WTC11 (cell line): ENCODE results near the gene KPNA3. TPM values are rescaled to one million over a fixed set of nuclear protein-coding genes. Genes with fewer than 3 reads are reported as not detected.

Source experiments
- ATAC-seq: fragments of 200-7000 bp; cut with Tn5 transposase; 2 replicates; pipeline ENCODE4 v1.10.0; 2021; ENCODE audit warnings: mild to moderate bottlenecking, moderate library complexity
- CTCF ChIA-PET: fragments of 300-600 bp; sonication (Branson Sonifier 250); formaldehyde crosslinking; loops from one replicate; lab custom pipeline; 2021; ENCODE audit warnings: antibody characterized with exemption; lab: Charles Lee
- POLR2A ChIA-PET: fragments of 350-600 bp; sonication (Branson Sonifier 250); formaldehyde crosslinking; loops from one replicate; lab custom pipeline; 2021; ENCODE audit warnings: antibody characterized with exemption; lab: Charles Lee
- DNase-seq: peaks from one replicate; pipeline ENCODE4 v3.0.0; 2021; ENCODE audit warnings: low spot score
- H3K27ac Mint-ChIP-seq: 2 replicates; pipeline ENCODE4 v1.8.0; 2021; ENCODE audit warnings: mixed read lengths
- H3K27me3 Mint-ChIP-seq: 2 replicates; pipeline ENCODE4 v1.8.0; 2021; ENCODE audit warnings: low read depth, mild to moderate bottlenecking, moderate library complexity, mixed read lengths
- H3K36me3 Mint-ChIP-seq: 2 replicates; pipeline ENCODE4 v1.8.0; 2021; ENCODE audit warnings: mixed read lengths
- H3K4me1 Mint-ChIP-seq: 2 replicates; pipeline ENCODE4 v1.8.0; 2022; ENCODE audit warnings: mixed read lengths
- H3K4me3 Mint-ChIP-seq: 2 replicates; pipeline ENCODE4 v1.8.0; 2021; ENCODE audit warnings: mild to moderate bottlenecking, moderate library complexity, mixed read lengths
- H3K9me3 Mint-ChIP-seq: 2 replicates; pipeline ENCODE4 v1.8.0; 2021; ENCODE audit warnings: mixed read lengths
- AFF4 ChIP-seq: sonication (generic); formaldehyde crosslinking; IDR thresholded peaks from 2 replicates; pipeline ENCODE4 v1.8.1; 2023; ENCODE audit warnings: mild to moderate bottlenecking, missing genetic modification reagents, borderline replicate concordance
- ATF2 ChIP-seq: sonication (generic); formaldehyde crosslinking; IDR thresholded peaks from 2 replicates; pipeline ENCODE4 v1.8.1; 2022; ENCODE audit warnings: low read depth, missing genetic modification reagents, borderline replicate concordance
- ELF4 ChIP-seq: sonication (generic); formaldehyde crosslinking; IDR thresholded peaks from 2 replicates; pipeline ENCODE4 v1.8.1; 2022; ENCODE audit warnings: low read depth, mild to moderate bottlenecking, moderate library complexity, missing genetic modification reagents
- FOXJ3 ChIP-seq: sonication (generic); formaldehyde crosslinking; IDR thresholded peaks from 2 replicates; pipeline ENCODE4 v1.9.0; 2021; ENCODE audit warnings: missing genetic modification reagents, mild to moderate bottlenecking, borderline replicate concordance
- GABPB1 ChIP-seq: sonication (generic); formaldehyde crosslinking; IDR thresholded peaks from 2 replicates; pipeline ENCODE4 v1.8.1; 2023; ENCODE audit warnings: mild to moderate bottlenecking, missing genetic modification reagents
- NFYB ChIP-seq: sonication (generic); formaldehyde crosslinking; conservative IDR thresholded peaks from 2 replicates; pipeline ENCODE4 v1.8.0; 2022; ENCODE audit warnings: low read depth, missing genetic modification reagents
- NR1H2 ChIP-seq: sonication (generic); formaldehyde crosslinking; IDR thresholded peaks from 2 replicates; pipeline ENCODE4 v1.9.0; 2021; ENCODE audit warnings: mild to moderate bottlenecking, moderate library complexity, missing genetic modification reagents
- NR2C2 ChIP-seq: sonication (generic); formaldehyde crosslinking; IDR thresholded peaks from 2 replicates; pipeline ENCODE4 v1.8.0; 2022; ENCODE audit warnings: mild to moderate bottlenecking, missing genetic modification reagents
- OVOL2 ChIP-seq: fragments of 250-450 bp; sonication (Bioruptor Pico); IDR thresholded peaks from 2 replicates; pipeline ENCODE4 v1.9.0; 2021; ENCODE audit warnings: mild to moderate bottlenecking, borderline replicate concordance
- PRRX2 ChIP-seq: fragments of 250-450 bp; sonication (Bioruptor Pico); IDR thresholded peaks from 2 replicates; pipeline ENCODE4 v1.8.0; 2021; ENCODE audit warnings: mild to moderate bottlenecking
- RELA ChIP-seq: sonication (generic); formaldehyde crosslinking; IDR thresholded peaks from 2 replicates; pipeline ENCODE4 v1.8.1; 2022; ENCODE audit warnings: missing genetic modification reagents, mild to moderate bottlenecking, borderline replicate concordance
- SMAD4 ChIP-seq: sonication (generic); formaldehyde crosslinking; IDR thresholded peaks from 2 replicates; pipeline ENCODE4 v1.8.0; 2022; ENCODE audit warnings: mild to moderate bottlenecking, missing genetic modification reagents
- TEAD4 ChIP-seq: sonication (generic); formaldehyde crosslinking; IDR thresholded peaks from 2 replicates; pipeline ENCODE4 v1.8.0; 2022; ENCODE audit warnings: mild to moderate bottlenecking, missing genetic modification reagents
- USF2 ChIP-seq: sonication (generic); formaldehyde crosslinking; IDR thresholded peaks from 2 replicates; pipeline ENCODE4 v1.8.1; 2023; ENCODE audit warnings: mild to moderate bottlenecking, missing genetic modification reagents, moderate library complexity
- ZNF232 ChIP-seq: sonication (generic); formaldehyde crosslinking; IDR thresholded peaks from 2 replicates; pipeline ENCODE4 v1.8.0; 2022; ENCODE audit warnings: mild to moderate bottlenecking, missing genetic modification reagents
- ZNF423 ChIP-seq: fragments of 250-450 bp; sonication (Bioruptor Pico); IDR thresholded peaks from 2 replicates; pipeline ENCODE4 v2.1.2; 2022; ENCODE audit warnings: mild to moderate bottlenecking, moderate library complexity
- ZNF532 ChIP-seq: fragments of 250-450 bp; sonication (Bioruptor Pico); IDR thresholded peaks from 2 replicates; pipeline ENCODE4 v1.9.0; 2021; ENCODE audit warnings: mild to moderate bottlenecking, borderline replicate concordance
- total RNA-seq: library from RNA; stranded (reverse); gene quantifications from 3 replicates; pipeline ENCODE4 v1.2.3, GENCODE V29; 2021

Gene KPNA3
- total RNA-seq, 1 experiment from 2014 or later, result 44.4 TPM

- TF ChIP-seq ZNF532 (CRISPR knock-in tag), result no peak
- TF ChIP-seq NFYB, result no peak
- no peak for TF ChIP-seq NR1H2
- TF ChIP-seq PRRX2 (CRISPR knock-in tag), result no peak
- no peak for TF ChIP-seq NR2C2
- no peak for TF ChIP-seq AFF4 (CRISPR knock-in tag)
Measured at GRCh38 chr13:49827336-49827735, 34.9 kb upstream of the KPNA3 start (continued).

GRCh38 chr13:49821216-49822009 is 28.9 kb upstream of the KPNA3 start:
- Mint-ChIP-seq H3K9me3 (no peaks in the 10 kb centered on the region; the same call in 1 of the 2 replicates), H3K27me3 (no peaks in the 10 kb centered on the region), H3K4me3 (no peak overlapping the region), H3K4me1 (peaks cover 4% of the 10 kb centered on the region; the same call in 1 of the 2 replicates), H3K36me3 (no peaks in the 10 kb centered on the region), H3K27ac (no peak overlapping the region)
- TF ChIP-seq RELA (no peak), SMAD4 (CRISPR knock-in tag) (no peak), PRRX2 (CRISPR knock-in tag) (no peak), ZNF423 (no peak), ATF2 (CRISPR knock-in tag) (no peak), ELF4 (CRISPR knock-in tag) (no peak), TEAD4 (CRISPR knock-in tag) (no peak)
- DNase-seq, result no peak
- ChIA-PET CTCF (interaction anchor here (0.9 kb wide), 1 partner anchor 115 kb away, joined by 3 read pairs; the partner anchor contains the start of gene SPRYD7), POLR2A (no interaction called here)
- no peak for ATAC-seq

- DNase-seq (no peak), ATAC-seq (no peak)
- no peak overlapping the region for H3K4me3 Mint-ChIP-seq
- CTCF ChIA-PET, result no interaction called here
- no peaks in the 10 kb centered on the region; the same call in 1 of the 2 replicates for H3K9me3 Mint-ChIP-seq
- H3K36me3 Mint-ChIP-seq, result no peaks in the 10 kb centered on the region
- POLR2A ChIA-PET, result no interaction called here
- peaks cover 4% of the 10 kb centered on the region; the same call in 1 of the 2 replicates for H3K4me1 Mint-ChIP-seq
- no peak overlapping the region for H3K27ac Mint-ChIP-seq
- no peaks in the 10 kb centered on the region for H3K27me3 Mint-ChIP-seq
- TF ChIP-seq USF2 (CRISPR knock-in tag) (no peak), GABPB1 (CRISPR knock-in tag) (no peak), OVOL2 (CRISPR knock-in tag) (no peak), NFYB (no peak), ZNF232 (no peak), PRRX2 (CRISPR knock-in tag) (no peak), FOXJ3 (CRISPR knock-in tag) (no peak), ZNF532 (CRISPR knock-in tag) (no peak)
Measured at GRCh38 chr13:49820591-49821215, 28.2 kb upstream of the KPNA3 start.
